NOMO-1 (cell line): ENCODE results near the gene LRP1B.

Source experiments
- DNase-seq, 2 experiments: peaks; one replicate each; lab custom pipeline; 2025; ENCODE audit not compliant: unreplicated experiment in 2 of 2; lab: John Stamatoyannopoulos, UW

The LRP1B gene

GRCh38 chr2:141065042-141065441, 1065.8 kb downstream of the LRP1B start:
- no peak for DNase-seq

DNA sequence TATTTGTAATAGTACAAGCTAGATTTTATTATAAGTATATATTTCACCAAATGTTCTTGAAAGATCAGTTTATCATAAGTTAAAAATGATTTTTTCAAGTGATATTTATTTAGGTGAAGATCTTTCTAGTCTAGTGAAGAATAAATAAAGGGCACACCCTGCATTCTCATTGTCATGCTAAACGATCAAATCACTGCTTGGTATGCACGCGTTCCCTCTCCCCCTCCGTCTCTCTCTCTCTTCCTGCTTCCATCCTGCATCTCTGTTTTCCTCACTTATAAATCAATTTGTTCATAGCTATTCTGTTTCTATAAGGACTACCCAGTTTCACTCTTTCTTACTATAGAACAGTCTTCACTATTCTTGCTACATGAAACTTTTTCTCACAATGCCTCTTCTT, 1067.4 kb downstream of the LRP1B start:
- no peak for DNase-seq

- no peak for DNase-seq
These were observed 1068.4 kb downstream of the LRP1B start for GRCh38 chr2:141062443-141062842.

- no peak for DNase-seq
These were observed 1068.8 kb downstream of the LRP1B start for GRCh38 chr2:141062031-141062430.

DNA sequence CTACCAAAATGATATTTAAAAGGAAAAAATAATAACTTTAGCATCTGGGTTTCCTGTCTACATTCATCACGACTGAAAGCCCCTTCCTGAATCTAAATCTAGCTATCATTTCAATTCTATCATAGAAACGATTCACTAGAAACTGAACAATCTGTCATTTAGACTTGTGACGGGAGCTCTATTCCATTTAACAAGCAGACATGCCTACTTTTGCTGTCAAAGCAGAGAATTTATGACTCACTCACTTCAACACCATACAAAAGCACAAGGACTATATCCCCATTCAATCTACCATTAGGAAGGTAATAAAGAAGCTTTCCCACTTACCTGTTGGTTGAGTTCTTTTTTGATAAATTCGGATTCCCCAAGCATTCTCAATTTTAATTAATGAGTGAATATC, 1072.3 kb downstream of the LRP1B start:
- no peak for DNase-seq

GRCh38 chr2:141055531-141055930, 1075.3 kb downstream of the LRP1B start:
- DNase-seq, result no peak

DNA sequence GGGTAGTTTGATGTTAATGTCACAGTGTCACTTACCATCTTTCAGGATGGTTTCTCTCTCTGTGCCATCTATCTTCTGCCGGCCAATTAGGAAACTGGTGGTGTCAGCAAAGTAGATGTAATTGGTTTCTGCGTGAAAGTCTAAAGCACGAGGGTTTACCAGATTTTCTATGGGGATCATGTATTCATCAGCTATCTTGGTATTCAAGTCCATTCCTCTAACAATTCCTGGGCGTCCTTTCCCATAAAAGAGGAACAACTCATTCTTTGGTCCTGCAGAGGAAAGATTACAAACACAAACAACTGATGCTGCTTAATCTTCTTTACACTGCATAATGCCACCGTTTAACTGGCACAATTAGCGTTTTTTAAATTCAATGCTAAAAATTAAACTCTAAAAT, 1081.9 kb downstream of the LRP1B start:
- no peak for DNase-seq

GRCh38 chr2:141041281-141041680, 1089.5 kb downstream of the LRP1B start:
- DNase-seq, result no peak

DNA sequence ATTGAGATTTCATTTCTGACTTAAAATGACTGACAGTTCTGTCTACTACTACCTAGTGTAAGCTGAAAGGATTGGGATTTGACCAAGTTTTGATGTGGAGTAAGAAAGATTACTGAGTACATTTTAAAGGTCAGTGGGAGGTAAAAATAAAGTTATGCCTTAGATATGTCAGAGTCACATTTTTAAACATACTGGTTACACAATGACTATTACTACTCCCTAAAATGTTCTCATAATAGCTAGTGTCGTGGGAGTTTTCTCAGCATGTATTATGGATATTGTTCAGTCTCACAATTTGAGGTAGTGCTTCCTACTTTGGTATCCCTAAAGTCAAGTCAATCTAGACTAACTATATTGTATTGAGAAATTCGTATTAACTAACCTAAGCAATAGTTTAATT, 1092.5 kb downstream of the LRP1B start:
- no peak for DNase-seq

DNA sequence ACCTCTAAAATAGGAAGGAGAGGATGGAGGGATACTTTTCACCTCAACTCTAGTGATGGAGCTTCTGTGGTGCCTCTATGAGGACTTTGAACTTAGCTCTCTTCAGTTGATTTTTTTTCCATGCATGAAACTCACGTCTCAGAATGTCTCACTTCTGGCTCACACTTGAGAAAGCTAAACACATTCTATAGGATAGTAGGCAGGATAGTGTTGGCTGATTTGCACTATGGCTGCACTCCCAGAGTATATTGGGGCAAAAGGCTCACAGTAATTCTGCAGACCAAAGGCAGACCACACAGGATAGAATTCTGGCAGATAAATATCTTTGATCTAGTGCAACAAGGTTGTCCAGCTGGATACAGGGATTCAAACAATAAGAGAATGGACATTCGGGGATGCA, 1093.5 kb downstream of the LRP1B start:
- no peak for DNase-seq

GRCh38 chr2:141035846-141036420, 1094.9 kb downstream of the LRP1B start:
- no peak for DNase-seq

DNA sequence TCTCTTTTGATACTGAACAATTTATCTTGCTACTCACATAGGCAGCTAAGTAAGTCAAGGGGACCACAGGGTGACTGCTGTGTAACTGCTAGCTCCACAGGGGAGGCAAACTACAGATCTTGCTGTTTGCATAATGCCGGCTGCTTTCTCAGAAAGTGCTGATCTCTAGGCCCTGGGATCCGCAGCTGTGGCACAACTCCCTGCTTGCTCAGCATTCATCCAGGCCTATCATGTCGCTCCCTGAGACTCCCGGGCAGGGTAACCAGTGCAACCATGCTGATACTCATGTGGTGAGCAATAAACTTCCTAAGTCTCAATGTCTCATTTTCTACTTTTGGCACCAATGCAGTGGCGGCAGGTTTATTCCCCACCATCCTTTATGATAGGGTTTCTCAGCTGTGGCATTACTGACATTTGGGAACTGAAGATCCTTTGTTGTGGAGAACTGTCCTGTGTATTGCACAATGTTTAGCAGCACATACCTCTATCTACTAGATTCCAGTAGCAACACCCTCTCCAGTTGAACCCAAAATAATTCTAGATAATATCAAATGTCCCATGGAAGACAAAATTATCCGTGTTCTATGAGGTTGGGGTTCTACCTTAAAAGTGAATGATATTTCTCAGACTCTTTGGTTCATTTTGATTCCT, 1101.3 kb downstream of the LRP1B start:
- DNase-seq, result no peak

DNA sequence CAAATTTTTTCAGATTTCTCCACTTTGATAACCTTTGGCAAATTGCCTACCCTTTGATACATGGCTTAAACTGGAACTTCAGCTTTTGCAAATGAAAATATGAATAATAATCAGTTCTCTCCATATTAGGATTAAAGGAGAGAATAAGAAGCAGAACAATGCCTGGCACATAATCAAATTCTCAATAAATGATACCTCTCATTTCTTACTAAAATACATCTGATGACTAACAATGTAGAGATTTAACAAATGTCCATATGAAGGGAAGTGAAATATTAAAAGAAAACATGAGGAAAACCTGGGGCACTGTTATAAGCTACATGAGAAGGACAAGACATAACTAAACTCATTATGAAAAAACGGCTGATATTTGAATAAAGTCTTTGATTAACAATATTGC, 1103.6 kb downstream of the LRP1B start:
- DNase-seq, result no peak

GRCh38 chr2:141021611-141022010, 1109.2 kb downstream of the LRP1B start:
- DNase-seq, result no peak

- DNase-seq, result no peak
These were observed 1109.7 kb downstream of the LRP1B start for GRCh38 chr2:141021109-141021508.

DNA sequence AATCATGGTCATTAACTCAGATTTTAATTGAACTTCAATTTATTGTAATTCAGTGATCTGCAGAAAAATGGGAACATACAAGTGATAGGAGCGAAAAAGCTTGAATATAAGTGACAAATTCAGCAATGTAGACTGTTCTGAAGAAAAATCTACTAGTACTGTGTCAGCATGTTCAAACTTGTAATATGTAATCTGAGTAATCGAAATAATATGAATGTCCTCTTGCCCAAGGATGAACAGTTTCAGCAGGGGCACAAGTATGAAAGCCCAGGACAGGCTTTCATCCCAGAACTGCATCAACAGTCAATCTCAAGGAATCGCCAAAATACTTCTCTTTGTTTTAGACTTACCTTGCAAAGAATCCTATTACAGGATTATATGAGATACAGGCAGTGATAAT, 1110.5 kb downstream of the LRP1B start:
- no peak for DNase-seq

- no peak for DNase-seq
These were observed 1115.3 kb downstream of the LRP1B start for GRCh38 chr2:141015341-141016047.

GRCh38 chr2:141003967-141004657, 1126.7 kb downstream of the LRP1B start:
- no peak for DNase-seq

- DNase-seq, result no peak
These were observed 1129.1 kb downstream of the LRP1B start for GRCh38 chr2:141001750-141002149.

- no peak for DNase-seq
These were observed 1132.2 kb downstream of the LRP1B start for GRCh38 chr2:140998577-140998976.

DNA sequence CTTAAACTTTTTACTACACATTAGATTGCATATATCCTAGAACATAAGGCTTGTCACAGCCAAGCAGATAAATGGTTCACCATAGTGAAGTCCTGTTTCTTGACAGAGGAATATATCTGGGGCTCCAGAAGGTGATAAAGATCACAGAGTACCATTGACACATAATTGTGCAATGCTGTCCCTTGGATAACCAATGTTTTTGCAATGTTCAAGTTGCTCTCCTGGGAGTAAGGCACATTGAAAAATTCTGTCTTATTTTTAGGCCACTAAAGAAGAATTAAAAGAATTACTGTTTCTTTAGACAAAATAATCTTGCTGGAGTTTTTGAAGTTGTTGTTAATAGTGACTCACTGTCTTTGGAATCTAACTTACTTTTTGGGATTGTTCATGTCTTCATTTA, 1132.8 kb downstream of the LRP1B start:
- DNase-seq, result no peak

DNA sequence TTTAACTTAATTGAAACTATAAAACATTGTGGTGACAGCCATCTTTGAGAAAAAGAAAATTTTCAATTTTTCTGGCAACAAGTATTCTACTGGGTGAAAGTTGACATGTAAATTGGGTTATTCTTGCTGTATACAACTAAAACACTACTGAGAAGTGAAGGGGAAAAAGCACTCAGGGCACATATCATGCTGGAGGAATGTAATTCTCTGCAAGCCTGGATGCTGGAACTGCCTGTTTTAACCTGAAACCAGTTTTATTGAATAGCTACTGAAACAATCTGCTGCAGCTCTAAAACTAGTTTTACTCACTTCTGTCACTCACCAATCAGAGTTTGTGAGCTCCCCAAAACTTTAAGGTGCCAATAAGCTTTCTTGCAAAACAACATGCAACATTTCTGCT, 1136.0 kb downstream of the LRP1B start:
- DNase-seq, result no peak
